ENCODE measurements around the gene PADI1. TPM values are rescaled to one million over a fixed set of nuclear protein-coding genes. Genes with fewer than 3 reads are reported as not detected.

The PADI1 gene
- total RNA-seq, 2 experiments from 2014 or later: not detected

DNA sequence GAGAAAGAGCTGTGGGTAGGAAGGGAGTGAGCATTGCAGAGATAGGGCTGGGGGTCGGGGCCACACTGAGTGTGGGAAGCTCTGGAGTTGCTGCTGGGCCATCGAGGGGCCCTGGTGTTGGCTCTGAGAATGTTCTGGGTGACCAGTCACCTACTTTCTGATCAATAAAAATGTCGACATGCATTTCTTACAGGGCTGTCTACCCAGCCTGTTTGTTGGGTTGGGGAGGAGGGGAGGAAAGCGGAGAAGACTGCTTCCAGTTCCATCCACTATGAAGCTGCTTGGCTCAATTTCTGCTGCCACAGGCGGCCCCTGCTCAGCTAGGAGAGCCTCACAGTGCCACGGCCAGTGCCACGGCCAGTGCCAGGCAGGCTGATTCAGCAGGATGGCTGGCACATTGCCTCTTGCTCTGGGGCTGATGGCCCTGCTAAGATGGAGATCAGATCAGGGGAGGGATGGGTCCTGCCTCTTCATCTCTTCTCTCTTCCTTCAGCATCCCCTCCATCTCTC, 40.9 kb downstream of the PADI1 start:
- no peaks in the 10 kb centered on the region for H3K36me3 ChIP-seq (ENCODE audit: insufficient read depth, low read length)
- DNase-seq (ENCODE audit: low spot score): no peak
- no peaks in the 10 kb centered on the region for H3K9me2 ChIP-seq (ENCODE audit: insufficient read depth, low read length)
- no peaks in the 10 kb centered on the region for H3K4me1 ChIP-seq (ENCODE audit: insufficient read depth, low read length, poor library complexity, severe bottlenecking)
- TF ChIP-seq, protein P1, sequence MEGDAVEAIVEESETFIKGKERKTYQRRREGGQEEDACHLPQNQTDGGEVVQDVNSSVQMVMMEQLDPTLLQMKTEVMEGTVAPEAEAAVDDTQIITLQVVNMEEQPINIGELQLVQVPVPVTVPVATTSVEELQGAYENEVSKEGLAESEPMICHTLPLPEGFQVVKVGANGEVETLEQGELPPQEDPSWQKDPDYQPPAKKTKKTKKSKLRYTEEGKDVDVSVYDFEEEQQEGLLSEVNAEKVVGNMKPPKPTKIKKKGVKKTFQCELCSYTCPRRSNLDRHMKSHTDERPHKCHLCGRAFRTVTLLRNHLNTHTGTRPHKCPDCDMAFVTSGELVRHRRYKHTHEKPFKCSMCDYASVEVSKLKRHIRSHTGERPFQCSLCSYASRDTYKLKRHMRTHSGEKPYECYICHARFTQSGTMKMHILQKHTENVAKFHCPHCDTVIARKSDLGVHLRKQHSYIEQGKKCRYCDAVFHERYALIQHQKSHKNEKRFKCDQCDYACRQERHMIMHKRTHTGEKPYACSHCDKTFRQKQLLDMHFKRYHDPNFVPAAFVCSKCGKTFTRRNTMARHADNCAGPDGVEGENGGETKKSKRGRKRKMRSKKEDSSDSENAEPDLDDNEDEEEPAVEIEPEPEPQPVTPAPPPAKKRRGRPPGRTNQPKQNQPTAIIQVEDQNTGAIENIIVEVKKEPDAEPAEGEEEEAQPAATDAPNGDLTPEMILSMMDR (conservative IDR thresholded peaks at IDR 0.05; ENCODE audit: low read length): no peak
- TF ChIP-seq EZH2phosphoT487 (IDR thresholded peaks at IDR 0.05; ENCODE audit: borderline replicate concordance, low read depth, low read length): no peak
- intact Hi-C loops (cut with micrococcal nuclease; ENCODE audit: unreplicated experiment): no loop called here
- no peak overlapping the region for H3K4me2 ChIP-seq (ENCODE audit: low read length)
- H2AFZ ChIP-seq (ENCODE audit: low read length): no peak overlapping the region
- H3K27ac ChIP-seq (ENCODE audit: low read depth, low read length, poor library complexity, severe bottlenecking): no peak overlapping the region
- ChIA-PET POLR2A (no interaction called here), CTCF (ENCODE audit: unreplicated experiment) (no interaction called here)
- H3K4me3 ChIP-seq (ENCODE audit: low read depth, low read length, poor library complexity, severe bottlenecking): no peak overlapping the region
- H3K9me3 ChIP-seq (ENCODE audit: low read length): no peaks in the 10 kb centered on the region
- no TSS peak for BruUV-seq (replicated peaks)
- H3K79me2 ChIP-seq (ENCODE audit: insufficient read depth, low read depth, low read length): no peaks in the 10 kb centered on the region
- no peaks in the 10 kb centered on the region for H4K20me1 ChIP-seq (ENCODE audit: insufficient read depth, low read length)

DNA sequence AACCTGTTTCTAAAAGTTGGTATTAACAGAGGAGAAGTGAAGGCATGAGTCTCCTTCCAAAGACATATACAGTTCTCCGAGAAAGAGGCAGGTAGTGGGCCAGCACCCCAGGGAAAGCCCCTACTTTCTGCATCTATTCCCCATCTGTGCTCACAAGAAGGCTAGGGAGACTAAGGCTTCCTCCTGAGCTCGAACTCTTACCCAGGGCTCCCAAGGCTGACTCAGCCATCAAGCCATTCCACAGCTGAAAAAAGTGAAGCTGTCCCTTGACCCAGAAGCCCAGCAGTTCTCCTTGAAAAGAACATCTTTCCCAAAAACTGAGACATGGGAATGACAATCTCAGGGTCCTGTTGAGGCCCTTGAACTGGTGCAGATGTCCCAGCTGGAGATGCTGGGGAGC, 42.0 kb downstream of the PADI1 start:
- no peak overlapping the region for H3K27ac ChIP-seq (ENCODE audit: low read depth, low read length, poor library complexity, severe bottlenecking)
- no TSS peak for BruUV-seq (replicated peaks)
- intact Hi-C loops (cut with micrococcal nuclease; ENCODE audit: unreplicated experiment): no loop called here
- H3K9me3 ChIP-seq (ENCODE audit: low read length): no peaks in the 10 kb centered on the region
- no peak overlapping the region for H3K4me3 ChIP-seq (ENCODE audit: low read depth, low read length, poor library complexity, severe bottlenecking)
- H2AFZ ChIP-seq (ENCODE audit: low read length): no peak overlapping the region
- H3K79me2 ChIP-seq (ENCODE audit: insufficient read depth, low read depth, low read length): no peaks in the 10 kb centered on the region
- TF ChIP-seq, protein P1 (conservative IDR thresholded peaks at IDR 0.05; ENCODE audit: low read length): no peak
- no peak for TF ChIP-seq EZH2phosphoT487 (IDR thresholded peaks at IDR 0.05; ENCODE audit: borderline replicate concordance, low read depth, low read length)
- no peaks in the 10 kb centered on the region for H3K4me1 ChIP-seq (ENCODE audit: insufficient read depth, low read length, poor library complexity, severe bottlenecking)
- no peaks in the 10 kb centered on the region for H4K20me1 ChIP-seq (ENCODE audit: insufficient read depth, low read length)
- no peak for DNase-seq (ENCODE audit: low spot score)
- H3K36me3 ChIP-seq (ENCODE audit: insufficient read depth, low read length): no peaks in the 10 kb centered on the region
- CTCF ChIA-PET (ENCODE audit: unreplicated experiment): interaction anchor here (1.1 kb wide), 1 partner anchor 12 kb away, joined by 3 read pairs; no protein-coding TSS in a partner anchor
- H3K4me2 ChIP-seq (ENCODE audit: low read length): no peak overlapping the region
- POLR2A ChIA-PET: no interaction called here
- no peaks in the 10 kb centered on the region for H3K9me2 ChIP-seq (ENCODE audit: insufficient read depth, low read length)

DNA sequence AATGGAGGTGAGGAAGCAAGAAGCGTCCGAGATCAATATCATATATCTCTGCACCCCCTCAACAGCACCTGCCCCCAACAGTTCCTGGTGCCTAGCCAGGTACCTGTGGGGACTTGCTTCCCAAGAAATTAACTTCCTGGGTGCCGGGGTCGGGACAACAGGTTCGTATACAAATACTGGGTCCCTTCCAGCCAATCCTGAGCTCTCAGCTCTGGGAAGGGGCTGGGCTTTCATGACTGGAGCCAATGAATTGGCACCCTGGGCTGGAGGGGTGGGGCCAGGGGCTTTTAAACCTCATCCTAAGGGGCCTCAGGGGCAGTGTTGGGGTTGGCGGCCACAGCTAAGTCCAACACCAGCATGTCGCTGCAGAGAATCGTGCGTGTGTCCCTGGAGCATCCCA, 43.9 kb downstream of the PADI1 start, which contains the start of gene PADI3:
Gene PADI3 (plus strand): TSS at position 318 of the 400 bp plus-strand sequence. CDS start 40 bp downstream, at position 358.
- Histone ChIP-seq H3K27ac (ENCODE audit: low read depth, low read length, poor library complexity, severe bottlenecking) (no peak within 1 kb of the TSS), H4K20me1 (ENCODE audit: insufficient read depth, low read length) (no peaks in the 10 kb centered on the region), H3K4me3 (ENCODE audit: low read depth, low read length, poor library complexity, severe bottlenecking) (no peak within 1 kb of the TSS), H2AFZ (ENCODE audit: low read length) (no peak within 1 kb of the TSS), H3K9me3 (ENCODE audit: low read length) (no peaks in the 10 kb centered on the region), H3K4me1 (ENCODE audit: insufficient read depth, low read length, poor library complexity, severe bottlenecking) (no peaks in the 10 kb centered on the region), H3K36me3 (ENCODE audit: insufficient read depth, low read length) (no peaks in the 10 kb centered on the region), H3K79me2 (ENCODE audit: insufficient read depth, low read depth, low read length) (no peaks in the 10 kb centered on the region), H3K4me2 (ENCODE audit: low read length) (no peak within 1 kb of the TSS), H3K9me2 (ENCODE audit: insufficient read depth, low read length) (no peaks in the 10 kb centered on the region)
- CTCF ChIA-PET (ENCODE audit: unreplicated experiment): no interaction called here
- intact Hi-C loops (cut with micrococcal nuclease; ENCODE audit: unreplicated experiment): no loop called here
- TF ChIP-seq, protein P1 (conservative IDR thresholded peaks at IDR 0.05; ENCODE audit: low read length): no peak
- no peak for TF ChIP-seq EZH2phosphoT487 (IDR thresholded peaks at IDR 0.05; ENCODE audit: borderline replicate concordance, low read depth, low read length)
- BruUV-seq (replicated peaks): no TSS peak
- DNase-seq (ENCODE audit: low spot score): no peak
- POLR2A ChIA-PET: interaction anchor here (0.7 to 1.3 kb wide), 2 partner anchors 41 to 88 kb away, joined by 3 read pairs; no protein-coding TSS in a partner anchor
